Mesenteric fat pad (tissue), 1 donor: ENCODE measurements around the gene PRDM16. TPM values are rescaled to one million over a fixed set of nuclear protein-coding genes. Genes with fewer than 3 reads are reported as not detected.

Source experiments
- DNase-seq: peaks from one replicate; pipeline ENCODE4 v3.0.0-alpha.2; 2020; ENCODE audit warnings: low spot score
- total RNA-seq: library from RNA; stranded (reverse); fragmentation: NEBNext Ultra II Directional; extraction: Animal tissue kit (Norgen Biotek cat#: 25700); gene quantifications from one replicate; pipeline ENCODE4 v1.2.1, GENCODE V29; 2021
- donor health status: DM: yes; HTN: yes; CAD: no.

PRDM16 gene
- total RNA-seq, 1 donor from 2014 or later, result 3.9 TPM

- DNase-seq, result no peak
Observed at GRCh38 chr1:3465091-3465934, 396.3 kb downstream of the PRDM16 start.

GRCh38 chr1:3465935-3466321 is 396.9 kb downstream of the PRDM16 start:
- DNase-seq, result no peak

DNA sequence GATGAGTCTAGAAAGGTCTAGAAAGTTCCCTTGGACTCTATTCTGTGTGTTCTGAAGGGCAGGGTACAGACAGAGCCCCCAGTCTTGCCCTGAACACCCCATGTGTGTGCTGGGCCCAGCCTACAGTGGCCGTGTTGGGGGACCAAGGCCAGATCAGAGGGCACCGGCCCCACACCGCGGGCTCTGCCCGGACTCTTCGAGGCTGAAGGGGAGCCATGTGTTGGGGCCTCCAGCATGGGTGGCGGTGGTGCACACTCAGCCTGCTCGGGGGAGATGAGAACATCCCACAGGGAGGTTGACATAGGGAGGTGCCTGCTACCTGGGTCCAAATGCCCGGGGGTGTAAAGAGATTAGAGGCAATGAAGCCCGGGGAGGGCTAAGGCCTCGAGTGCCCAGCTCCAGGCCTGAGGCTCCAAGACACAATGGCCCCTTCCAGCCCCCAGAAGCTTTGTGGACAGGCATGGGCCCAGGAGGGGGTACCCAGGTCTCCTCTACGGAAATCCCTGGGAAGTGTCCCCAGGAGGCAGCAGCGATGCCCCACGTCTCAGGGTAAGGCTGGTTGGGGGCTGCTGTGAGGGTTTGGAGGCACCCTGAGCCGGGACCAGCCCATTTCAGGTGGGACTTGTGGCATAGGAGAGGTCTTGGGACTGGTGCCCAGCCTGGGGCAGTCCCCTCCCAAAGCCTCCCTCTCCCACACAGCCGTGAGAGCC is 397.5 kb downstream of the PRDM16 start:
- no peak for DNase-seq

DNA sequence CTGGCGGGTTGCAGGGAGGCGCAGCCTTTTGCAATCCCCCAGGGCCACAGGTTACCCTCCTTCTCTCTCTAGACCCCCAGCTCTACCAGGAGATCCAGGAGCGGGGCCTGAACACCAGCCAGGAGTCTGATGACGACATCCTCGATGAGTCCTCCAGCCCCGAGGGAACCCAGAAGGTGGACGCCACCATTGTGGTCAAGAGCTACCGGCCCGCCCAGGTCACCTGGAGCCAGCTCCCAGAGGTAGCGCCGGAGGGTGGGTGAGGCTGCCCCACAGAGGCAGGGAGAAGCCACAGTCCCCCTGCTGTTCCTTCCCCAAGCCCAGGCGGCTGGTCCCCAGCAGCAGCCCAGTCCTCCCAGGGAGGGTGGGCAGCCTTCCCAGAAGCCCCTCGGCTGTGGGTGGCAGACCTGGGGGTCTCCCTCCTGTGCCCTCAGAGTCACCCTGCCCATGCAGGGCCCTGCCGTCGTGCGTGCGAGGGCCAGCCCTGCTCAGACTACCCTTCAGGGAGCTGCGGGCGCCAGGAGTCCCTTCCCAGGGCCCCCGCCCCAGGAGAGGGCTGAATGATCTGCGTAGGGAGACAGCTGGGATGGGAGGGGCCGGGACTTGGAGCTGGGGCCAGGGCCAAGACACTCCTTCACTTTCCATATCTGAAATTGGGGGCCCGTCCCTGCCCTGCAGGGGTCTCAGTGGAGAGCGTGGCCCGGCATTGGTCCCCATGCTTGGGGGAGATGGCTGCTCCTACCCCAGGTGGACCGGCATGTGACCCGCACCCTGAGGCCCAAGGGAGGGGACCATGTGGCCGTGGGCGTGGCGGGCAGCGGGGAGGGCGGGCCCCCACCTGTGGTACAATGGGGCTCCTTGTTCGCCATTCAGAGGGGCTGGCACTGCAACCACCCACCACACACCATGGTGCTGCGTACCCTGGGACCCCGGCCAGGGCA is 398.4 kb downstream of the PRDM16 start:
- DNase-seq, result no peak

- DNase-seq, result no peak
Observed at GRCh38 chr1:3468236-3469103, 399.5 kb downstream of the PRDM16 start.

DNA sequence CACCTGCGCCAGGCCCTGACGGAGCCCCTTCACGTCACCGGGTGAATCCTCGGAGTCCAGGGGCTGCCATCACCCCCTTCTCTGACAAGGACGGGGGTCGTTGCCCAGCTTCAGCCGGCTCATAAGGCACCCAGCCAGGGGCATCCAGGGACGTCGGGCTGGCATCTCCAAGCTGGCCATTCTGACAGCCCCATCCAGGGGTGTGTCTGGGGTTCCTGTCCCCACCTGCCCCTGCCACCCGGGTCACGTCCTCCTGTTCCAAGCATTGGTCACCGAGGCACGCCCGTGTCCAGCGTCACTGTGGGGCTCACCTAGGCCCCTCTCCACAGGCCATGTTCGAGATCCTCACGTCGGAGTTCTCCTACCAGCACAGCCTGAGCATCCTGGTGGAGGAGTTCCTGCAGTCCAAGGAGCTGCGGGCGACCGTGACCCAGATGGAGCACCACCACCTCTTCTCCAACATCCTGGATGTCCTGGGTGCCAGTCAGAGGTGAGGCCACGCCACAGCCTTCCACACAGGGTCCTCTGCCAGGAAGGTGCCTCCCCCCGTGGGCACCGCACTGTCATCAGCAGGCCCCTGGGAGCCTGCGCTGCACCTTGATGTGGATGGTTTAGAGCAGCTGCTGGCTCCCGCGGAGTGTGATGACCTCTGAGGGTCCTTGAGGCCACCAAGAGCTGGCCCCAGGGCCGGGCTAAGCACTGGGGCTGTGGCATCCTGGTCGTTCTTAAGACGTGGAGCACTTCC is 400.3 kb downstream of the PRDM16 start:
- DNase-seq, result no peak

- no peak for DNase-seq
Observed at GRCh38 chr1:3469849-3470649, 401.0 kb downstream of the PRDM16 start.

GRCh38 chr1:3470650-3471355 is 401.8 kb downstream of the PRDM16 start:
- DNase-seq, result no peak

DNA sequence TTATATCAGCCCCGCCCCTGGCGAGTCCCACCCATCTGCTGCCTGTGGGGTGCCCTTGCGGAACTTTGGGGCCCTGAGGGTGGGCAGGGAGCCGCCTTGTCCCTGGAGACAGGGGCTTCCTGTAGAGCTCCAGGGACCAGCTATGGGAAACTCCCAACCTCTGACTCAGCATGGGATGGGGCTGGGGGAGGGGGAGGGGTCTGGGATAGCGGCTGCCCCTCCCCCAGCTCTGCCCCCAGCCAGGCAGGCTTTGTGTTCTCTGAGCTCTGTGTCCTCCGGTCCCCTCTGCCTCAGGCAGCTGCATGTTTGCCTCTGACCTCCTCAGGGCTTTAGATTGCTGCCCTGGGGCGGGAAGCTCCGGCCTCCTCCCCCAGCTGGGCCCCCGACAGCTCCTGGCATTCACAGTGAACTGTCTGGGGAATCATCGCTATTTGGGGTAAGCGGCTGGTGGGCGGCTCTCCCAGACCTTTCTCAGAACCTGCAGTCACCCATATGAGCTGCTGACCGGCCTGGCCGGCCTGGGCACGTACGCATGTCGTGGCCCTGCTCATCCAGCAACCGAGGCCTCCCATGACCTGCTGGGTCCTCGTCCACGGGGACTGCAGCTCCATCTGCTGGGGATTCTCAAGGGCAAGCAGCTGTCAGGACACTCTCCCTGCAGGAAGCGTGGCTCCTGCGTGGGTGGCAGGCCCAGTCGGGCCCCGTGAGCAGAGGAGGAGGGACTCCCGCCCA is 402.5 kb downstream of the PRDM16 start:
- no peak for DNase-seq

- DNase-seq, result no peak
Observed at GRCh38 chr1:3472088-3472850, 403.3 kb downstream of the PRDM16 start.

DNA sequence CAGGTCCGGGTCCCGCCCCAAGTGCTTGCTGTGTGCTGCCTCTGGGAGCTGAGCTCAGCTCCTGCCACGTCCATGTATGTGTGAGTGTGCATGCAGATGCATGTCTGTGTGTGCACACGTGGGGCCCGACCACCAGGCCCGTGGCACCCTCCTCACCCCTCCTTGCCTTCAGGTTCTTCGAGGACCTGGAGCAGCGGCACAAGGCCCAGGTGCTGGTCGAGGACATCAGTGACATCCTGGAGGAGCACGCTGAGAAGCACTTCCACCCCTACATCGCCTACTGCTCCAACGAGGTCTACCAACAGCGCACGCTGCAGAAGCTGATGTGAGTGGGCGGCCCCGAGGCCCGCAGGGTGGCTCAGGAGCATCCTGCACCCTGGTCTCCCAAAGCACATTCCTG is 403.9 kb downstream of the PRDM16 start:
- DNase-seq, result no peak

DNA sequence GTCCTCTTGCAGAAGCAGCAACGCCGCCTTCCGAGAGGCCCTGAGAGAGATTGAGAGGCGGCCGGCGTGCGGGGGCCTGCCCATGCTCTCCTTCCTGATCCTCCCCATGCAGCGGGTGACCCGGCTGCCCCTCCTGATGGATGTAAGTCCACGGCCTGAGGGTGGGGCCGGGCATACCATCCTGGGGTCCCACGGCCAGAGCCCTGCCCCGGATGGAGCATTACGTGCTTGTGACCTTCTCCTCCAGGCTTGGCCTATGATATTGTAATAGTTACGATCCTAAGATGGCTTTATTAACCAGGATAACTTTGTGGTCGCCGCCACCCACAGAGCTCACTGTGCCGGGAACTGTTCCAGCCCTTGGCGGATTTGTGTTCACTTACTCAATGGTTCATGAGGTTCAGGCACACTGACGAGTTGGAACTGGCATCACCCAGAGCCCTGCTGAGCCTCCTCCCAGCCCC is 404.4 kb downstream of the PRDM16 start:
- DNase-seq, result no peak

DNA sequence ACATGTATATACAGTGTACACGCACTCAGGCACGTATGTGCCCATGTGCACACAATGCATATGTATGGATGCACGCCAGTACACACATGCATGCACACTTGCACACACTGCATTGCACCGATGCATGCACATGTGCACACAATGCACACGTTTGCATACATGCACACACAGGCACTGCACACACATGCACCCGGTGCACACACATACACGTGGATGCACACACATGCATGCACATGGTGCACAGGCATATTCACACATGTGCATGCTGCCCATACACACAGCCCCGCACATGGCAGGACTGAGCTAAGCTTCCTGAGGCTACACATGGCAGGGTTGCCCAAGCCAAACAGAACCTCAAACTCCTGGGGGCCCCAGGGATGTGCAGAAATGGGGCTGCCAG is 405.0 kb downstream of the PRDM16 start:
- no peak for DNase-seq

DNA sequence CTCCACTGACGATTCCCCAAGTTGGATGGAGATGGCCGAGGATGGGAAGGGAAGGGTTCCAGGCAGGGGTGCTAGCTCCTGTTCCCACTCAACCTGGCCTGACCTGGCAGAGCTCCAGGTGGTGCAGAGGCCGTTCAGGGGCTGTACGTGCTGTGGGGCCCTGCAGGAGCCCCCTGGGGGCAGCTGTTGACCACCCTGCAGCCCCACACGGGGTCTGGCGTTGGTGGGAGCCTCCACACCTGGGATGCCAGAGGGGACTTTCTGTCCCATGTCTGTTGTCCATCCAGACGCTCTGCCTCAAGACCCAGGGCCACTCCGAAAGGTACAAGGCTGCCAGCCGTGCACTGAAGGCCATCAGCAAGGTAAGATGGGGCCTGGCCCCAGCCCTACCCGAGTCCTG is 405.4 kb downstream of the PRDM16 start:
- no peak for DNase-seq

GRCh38 chr1:3475839-3476573 is 407.0 kb downstream of the PRDM16 start:
- DNase-seq, result no peak

- DNase-seq, result no peak
Observed at GRCh38 chr1:3476666-3477065, 407.7 kb downstream of the PRDM16 start.
